ENCODE data around the gene KLHDC9.

- TF ChIP-seq, protein P1, sequence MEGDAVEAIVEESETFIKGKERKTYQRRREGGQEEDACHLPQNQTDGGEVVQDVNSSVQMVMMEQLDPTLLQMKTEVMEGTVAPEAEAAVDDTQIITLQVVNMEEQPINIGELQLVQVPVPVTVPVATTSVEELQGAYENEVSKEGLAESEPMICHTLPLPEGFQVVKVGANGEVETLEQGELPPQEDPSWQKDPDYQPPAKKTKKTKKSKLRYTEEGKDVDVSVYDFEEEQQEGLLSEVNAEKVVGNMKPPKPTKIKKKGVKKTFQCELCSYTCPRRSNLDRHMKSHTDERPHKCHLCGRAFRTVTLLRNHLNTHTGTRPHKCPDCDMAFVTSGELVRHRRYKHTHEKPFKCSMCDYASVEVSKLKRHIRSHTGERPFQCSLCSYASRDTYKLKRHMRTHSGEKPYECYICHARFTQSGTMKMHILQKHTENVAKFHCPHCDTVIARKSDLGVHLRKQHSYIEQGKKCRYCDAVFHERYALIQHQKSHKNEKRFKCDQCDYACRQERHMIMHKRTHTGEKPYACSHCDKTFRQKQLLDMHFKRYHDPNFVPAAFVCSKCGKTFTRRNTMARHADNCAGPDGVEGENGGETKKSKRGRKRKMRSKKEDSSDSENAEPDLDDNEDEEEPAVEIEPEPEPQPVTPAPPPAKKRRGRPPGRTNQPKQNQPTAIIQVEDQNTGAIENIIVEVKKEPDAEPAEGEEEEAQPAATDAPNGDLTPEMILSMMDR (IDR thresholded peaks at IDR 0.05) = no peak
- TF ChIP-seq EP300 (IDR thresholded peaks at IDR 0.05) = no peak
Measured at GRCh38 chr1:161121834-161122233, 23.7 kb downstream of the KLHDC9 start.

Data from esophagus muscularis mucosa (tissue), 3 donors.